Stimulated activated CD8-positive, alpha-beta memory T cell treated with anti-CD3 and anti-CD28 coated beads, Interleukin-7, amount 100 ng/mL, for 24 hours (primary cell): ENCODE measurements around the gene HMBS.
"Not testable (repeated sequence)": the region's sequence is repeated elsewhere in the genome, so short reads cannot be mapped to it uniquely, and the experiment has no call there.

Source experiments
- DNase-seq: peaks from one replicate; pipeline ENCODE4 v3.0.0-alpha.2; 2020; ENCODE audit warnings: low read depth

Gene HMBS

GRCh38 chr11:119118946-119119345 is 34.3 kb downstream of the HMBS start:
- no peak for DNase-seq

DNA sequence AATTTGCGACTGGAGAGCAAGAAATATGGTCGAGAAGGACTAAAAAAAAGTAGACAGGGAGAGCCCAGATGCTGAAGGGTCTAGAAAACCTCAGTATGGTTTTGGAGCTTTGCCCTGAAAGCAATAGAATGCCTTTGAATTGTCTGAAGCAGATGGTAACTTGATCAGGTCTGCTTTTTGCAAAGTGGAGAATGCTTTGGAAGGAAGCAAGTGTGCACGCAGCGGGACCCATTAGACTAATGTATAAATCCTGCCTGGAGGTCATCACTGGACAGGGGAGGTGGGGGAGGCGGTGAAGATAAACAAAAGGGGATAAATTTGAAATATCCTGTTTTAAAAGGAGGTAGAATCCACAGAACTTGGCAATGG is 35.9 kb downstream of the HMBS start:
- DNase-seq, result no peak

- DNase-seq, result peak; percentile 100
Observed at GRCh38 chr11:119121008-119121810, 36.5 kb downstream of the HMBS start, which contains the start of gene HINFP. HINFP (plus strand) TSS chr11:119121580; CDS start chr11:119126945, 5,365 bp downstream.

DNA sequence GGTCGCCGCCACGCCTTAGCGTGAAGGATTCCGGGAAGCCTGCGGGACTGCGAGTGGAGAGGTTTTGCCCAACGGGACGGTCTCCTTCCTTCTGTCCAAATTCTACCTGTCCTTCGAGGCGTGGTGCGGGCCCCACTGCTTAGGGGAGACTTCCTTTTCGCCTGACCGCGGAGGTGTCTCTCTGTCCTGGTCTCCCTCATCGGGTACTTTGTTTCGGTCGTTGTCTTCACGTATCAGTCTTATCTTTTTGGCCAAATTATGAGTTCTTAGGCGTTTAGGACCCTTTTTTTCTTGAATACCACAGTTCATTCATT is 37.1 kb downstream of the HMBS start:
- DNase-seq, result no peak

DNA sequence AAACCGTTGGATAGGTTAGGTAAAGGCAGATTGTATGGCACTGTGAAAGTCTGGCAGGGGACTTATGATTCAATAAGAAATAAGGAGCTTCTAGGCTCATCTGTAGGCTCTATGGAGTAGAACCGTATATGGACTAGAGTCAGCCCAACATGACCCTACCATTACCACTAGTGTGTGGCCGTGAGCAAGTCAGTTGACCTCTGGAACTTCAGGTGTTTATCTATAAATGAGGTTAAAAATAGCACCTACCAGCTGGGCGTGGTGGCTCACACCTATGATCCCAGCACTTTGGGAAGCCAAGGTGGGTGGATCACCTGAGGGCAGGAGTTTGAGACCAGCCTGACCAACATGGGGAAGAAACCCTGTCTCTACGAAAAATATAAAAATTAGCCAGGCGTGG is 41.1 kb downstream of the HMBS start:
- DNase-seq, result no peak

- no peak for DNase-seq
Observed at GRCh38 chr11:119126675-119127268, 42.1 kb downstream of the HMBS start.

DNA sequence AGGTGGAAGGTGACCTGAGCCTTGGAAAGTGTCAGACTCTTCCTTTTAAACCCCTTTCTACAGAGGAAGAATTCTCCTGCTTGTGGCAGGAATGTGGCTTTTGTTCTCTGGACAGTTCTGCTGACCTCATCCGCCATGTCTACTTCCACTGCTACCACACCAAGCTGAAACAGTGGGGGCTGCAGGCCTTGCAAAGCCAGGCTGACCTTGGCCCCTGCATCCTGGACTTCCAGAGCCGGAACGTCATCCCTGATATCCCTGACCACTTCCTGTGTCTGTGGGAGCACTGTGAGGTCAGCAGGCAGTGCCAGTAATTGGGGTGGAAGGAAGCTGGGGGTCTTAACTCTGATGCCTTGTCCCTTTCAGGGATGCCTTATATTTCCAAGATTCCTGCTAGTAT is 46.0 kb downstream of the HMBS start:
- DNase-seq, result no peak

- DNase-seq, result no peak
Observed at GRCh38 chr11:119134389-119134978, 49.8 kb downstream of the HMBS start.

DNA sequence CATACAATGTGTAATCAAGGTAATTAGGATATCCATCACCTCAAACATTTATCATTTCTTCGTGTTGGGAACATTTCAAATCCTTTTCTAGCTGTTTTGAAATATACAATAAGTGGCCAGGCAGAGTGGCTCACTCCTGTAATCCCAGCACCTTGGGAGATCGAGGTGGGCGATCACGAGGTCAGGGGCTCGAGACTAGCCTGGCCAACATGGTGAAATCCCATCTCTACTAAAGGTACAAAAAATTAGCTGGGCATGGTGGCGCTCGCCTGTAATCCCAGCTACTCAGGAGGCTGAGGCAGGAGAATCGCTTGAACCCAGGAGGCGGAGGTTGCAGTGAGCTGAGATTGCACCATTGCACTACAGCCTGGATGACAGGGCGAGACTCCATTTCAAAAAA is 54.6 kb downstream of the HMBS start:
- not testable (repeated sequence) for DNase-seq
